ENCODE measurements around the gene CNNM4. TPM values are rescaled to one million over a fixed set of nuclear protein-coding genes. Genes with fewer than 3 reads are reported as not detected.

CNNM4 gene
- total and polyA plus RNA-seq, 2 of the 4 experiments (the other 2 are of a cell fraction), result 2.0 to 4.1 TPM

DNA sequence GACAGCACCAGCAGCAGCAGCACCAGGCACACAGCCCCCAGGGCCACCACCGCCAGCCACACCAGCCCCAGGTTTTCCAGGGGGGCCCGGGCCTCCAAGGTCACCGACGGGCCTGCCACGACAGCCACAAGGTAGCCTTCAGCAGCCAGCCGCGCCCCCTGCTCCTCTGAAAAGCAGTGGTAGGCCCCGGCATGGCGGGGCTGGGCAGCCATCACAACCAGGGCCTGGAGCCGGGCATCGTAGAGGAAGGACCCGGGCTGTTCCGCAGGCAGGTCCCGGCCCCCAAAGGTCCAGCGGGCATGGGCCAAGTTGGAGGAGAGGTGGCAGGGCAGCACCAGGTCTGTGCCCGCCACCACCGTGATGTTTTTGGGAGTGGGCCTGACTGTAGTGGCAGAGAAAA is 100.4 kb downstream of the CNNM4 start:
- Histone ChIP-seq H3K4ac (ENCODE audit: low read depth, low read length) (no peak overlapping the region), H3K79me1 (ENCODE audit: low read depth in 1 of 2, low read length in 2 of 2) (peaks cover 16 to 46% of the 10 kb centered on the region in 2 experiments), H3K36me3 (ENCODE audit: control insufficient read depth, insufficient read depth, low read length) (peaks cover 55% of the 10 kb centered on the region), H3K23ac (ENCODE audit: low read depth, low read length) (no peak overlapping the region), H3K4me3 (ENCODE audit: insufficient read depth, low read depth, low read length) (no peak overlapping the region), H3K4me1 (ENCODE audit: control insufficient read depth, insufficient read depth, low read length) (peaks cover 12% of the 10 kb centered on the region), H3K27me3 (ENCODE audit: control insufficient read depth, insufficient read depth, low read length) (no peaks in the 10 kb centered on the region), H2AFZ (replicated peaks; ENCODE audit: low read length, poor library complexity) (no peak overlapping the region), H2AK5ac (ENCODE audit: low read depth, low read length) (no peak overlapping the region), H3K18ac (ENCODE audit: low read depth, low read length) (no peak overlapping the region), H3K9ac (ENCODE audit: low read depth, low read length) (no peak overlapping the region), H3K27ac (ENCODE audit: insufficient read depth, low read length) (no peak overlapping the region), H2AK9ac (replicated peaks; ENCODE audit: low read depth, low read length, poor library complexity) (no peak overlapping the region), H4K91ac (ENCODE audit: insufficient read depth, low read depth, low read length) (no peak overlapping the region), H2BK120ac (ENCODE audit: low read depth, low read length) (no peak overlapping the region), H2BK5ac (ENCODE audit: low read depth, low read length, poor library complexity, severe bottlenecking) (no peak overlapping the region), H4K8ac (ENCODE audit: low read depth in 2 of 2, low read length in 2 of 2) (no peak overlapping the region), H4K20me1 (ENCODE audit: insufficient read depth, low read length) (peaks cover 19% of the 10 kb centered on the region), H3K9me1 (ENCODE audit: insufficient read depth, low read length) (peaks cover 3% of the 10 kb centered on the region; the same call in 1 of the 2 replicates), H3K14ac (replicated peaks; ENCODE audit: low read depth, low read length) (no peak overlapping the region), H3K4me2 (ENCODE audit: low read depth, low read length) (no peak overlapping the region), H3K56ac (ENCODE audit: extremely low read depth, insufficient read depth, low read length) (no peak overlapping the region), H4K5ac (ENCODE audit: low read depth, low read length) (no peak overlapping the region), H2BK15ac (ENCODE audit: low read depth, low read length) (no peak overlapping the region), H2BK20ac (ENCODE audit: low read depth, low read length) (no peak overlapping the region), H3K9me3 (ENCODE audit: control insufficient read depth, insufficient read depth, low read length) (no peaks in the 10 kb centered on the region)
- dilution Hi-C loops (cut with HindIII; ENCODE audit: low sequenced_read_pairs, unreplicated experiment) (no loop called here), intact Hi-C loops (cut with micrococcal nuclease) (no loop called here), in situ Hi-C loops (cut with MboI; ENCODE audit: low sequenced_read_pairs) (loop anchor here (25.0 kb wide), 1 partner anchor 251 kb away; the partner anchor contains the start of gene ANKRD36)
- ATAC-seq (ENCODE audit: low read depth) (no peak), DNase-seq (no peak)
- no peak for TF ChIP-seq MAFK (IDR thresholded peaks at IDR 0.05; ENCODE audit: low read depth, low read length)
- TF ChIP-seq, protein P1, sequence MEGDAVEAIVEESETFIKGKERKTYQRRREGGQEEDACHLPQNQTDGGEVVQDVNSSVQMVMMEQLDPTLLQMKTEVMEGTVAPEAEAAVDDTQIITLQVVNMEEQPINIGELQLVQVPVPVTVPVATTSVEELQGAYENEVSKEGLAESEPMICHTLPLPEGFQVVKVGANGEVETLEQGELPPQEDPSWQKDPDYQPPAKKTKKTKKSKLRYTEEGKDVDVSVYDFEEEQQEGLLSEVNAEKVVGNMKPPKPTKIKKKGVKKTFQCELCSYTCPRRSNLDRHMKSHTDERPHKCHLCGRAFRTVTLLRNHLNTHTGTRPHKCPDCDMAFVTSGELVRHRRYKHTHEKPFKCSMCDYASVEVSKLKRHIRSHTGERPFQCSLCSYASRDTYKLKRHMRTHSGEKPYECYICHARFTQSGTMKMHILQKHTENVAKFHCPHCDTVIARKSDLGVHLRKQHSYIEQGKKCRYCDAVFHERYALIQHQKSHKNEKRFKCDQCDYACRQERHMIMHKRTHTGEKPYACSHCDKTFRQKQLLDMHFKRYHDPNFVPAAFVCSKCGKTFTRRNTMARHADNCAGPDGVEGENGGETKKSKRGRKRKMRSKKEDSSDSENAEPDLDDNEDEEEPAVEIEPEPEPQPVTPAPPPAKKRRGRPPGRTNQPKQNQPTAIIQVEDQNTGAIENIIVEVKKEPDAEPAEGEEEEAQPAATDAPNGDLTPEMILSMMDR (conservative IDR thresholded peaks at IDR 0.05; ENCODE audit: low read depth, low read length), result no peak
- no TSS peak for BruUV-seq (replicated peaks)
- ChIA-PET CTCF (no interaction called here), POLR2A (ENCODE audit: unreplicated experiment) (no interaction called here)
- 91% methylated on average over 4 of the region's 17 CpGs; no CpG with 5 or more reads in 1 of the 2 experiments for WGBS, 2 experiments (ENCODE audit: extremely low coverage in 2 of 2, insufficient read length in 1 of 2)

Small RNAs within 50 kb of the gene (microRNA-seq; reads per million reads assigned to microRNA genes)
- 1.1 to 28.9 reads per million in 2 experiments for gene MIR3127 (ENCODE audit: insufficient read depth in 1 of 2, insufficient read length in 1 of 2, unreplicated experiment in 1 of 2)

Small RNAs within 50 kb of the gene (small RNA-seq; reads per million reads assigned to genes)
- gene MIR3127, result 0 reads per million in 5 experiments

Other genes starting within 250 kb of the CNNM4 start
- gene ARID5A, start 224.2 kb upstream of the CNNM4 start, total RNA-seq (2012; rRNA removed), result 2.2 and 2.3 TPM in 2 replicates
- gene ARID5A, start 224.2 kb upstream of the CNNM4 start, polyA plus RNA-seq (2012; rRNA removed), result 6.7 and 7.2 TPM in 2 replicates
- 25.0 and 26.3 TPM in 2 replicates for gene KANSL3, start 122.6 kb upstream of the CNNM4 start, total RNA-seq (2012; rRNA removed)
- gene KANSL3, start 122.6 kb upstream of the CNNM4 start, polyA plus RNA-seq (2012; rRNA removed), result 19.5 and 22.2 TPM in 2 replicates
- 0.28 and 0.36 TPM in 2 replicates for gene FER1L5, start 118.1 kb upstream of the CNNM4 start, total RNA-seq (2012; rRNA removed)
- gene FER1L5, start 118.1 kb upstream of the CNNM4 start, polyA plus RNA-seq (2012; rRNA removed), result 0.09 and 0.15 TPM in 2 replicates
- gene LMAN2L, start 20.8 kb upstream of the CNNM4 start, total RNA-seq (2012; rRNA removed), result 19.2 and 22.9 TPM in 2 replicates
- 20.8 and 22.5 TPM in 2 replicates for gene LMAN2L, start 20.8 kb upstream of the CNNM4 start, polyA plus RNA-seq (2012; rRNA removed)
- 2.2 and 2.3 TPM in 2 replicates for gene CNNM3, start 55.4 kb downstream of the CNNM4 start, total RNA-seq (2012; rRNA removed)
- 6.1 and 6.3 TPM in 2 replicates for gene CNNM3, start 55.4 kb downstream of the CNNM4 start, polyA plus RNA-seq (2012; rRNA removed)
- gene ANKRD23, start 83.1 kb downstream of the CNNM4 start, total RNA-seq (2012; rRNA removed), result 0.54 and 0.83 TPM in 2 replicates
- 1.5 and 1.6 TPM in 2 replicates for gene ANKRD23, start 83.1 kb downstream of the CNNM4 start, polyA plus RNA-seq (2012; rRNA removed)
- 12.5 and 13.6 TPM in 2 replicates for gene ANKRD39, start 97.1 kb downstream of the CNNM4 start, total RNA-seq (2012; rRNA removed)
- 15.9 and 17.0 TPM in 2 replicates for gene ANKRD39, start 97.1 kb downstream of the CNNM4 start, polyA plus RNA-seq (2012; rRNA removed)
- 13.3 and 15.8 TPM in 2 replicates for gene SEMA4C, start 109.2 kb downstream of the CNNM4 start, total RNA-seq (2012; rRNA removed)
- gene SEMA4C, start 109.2 kb downstream of the CNNM4 start, polyA plus RNA-seq (2012; rRNA removed), result 24.3 and 25.5 TPM in 2 replicates
- gene FAM178B, start 225.7 kb downstream of the CNNM4 start, total RNA-seq (2012; rRNA removed), result not detected in 2 replicates
- gene FAM178B, start 225.7 kb downstream of the CNNM4 start, polyA plus RNA-seq (2012; rRNA removed), result not detected in 2 replicates